Measurements from ENCODE around the gene MGAT4C.

DNA sequence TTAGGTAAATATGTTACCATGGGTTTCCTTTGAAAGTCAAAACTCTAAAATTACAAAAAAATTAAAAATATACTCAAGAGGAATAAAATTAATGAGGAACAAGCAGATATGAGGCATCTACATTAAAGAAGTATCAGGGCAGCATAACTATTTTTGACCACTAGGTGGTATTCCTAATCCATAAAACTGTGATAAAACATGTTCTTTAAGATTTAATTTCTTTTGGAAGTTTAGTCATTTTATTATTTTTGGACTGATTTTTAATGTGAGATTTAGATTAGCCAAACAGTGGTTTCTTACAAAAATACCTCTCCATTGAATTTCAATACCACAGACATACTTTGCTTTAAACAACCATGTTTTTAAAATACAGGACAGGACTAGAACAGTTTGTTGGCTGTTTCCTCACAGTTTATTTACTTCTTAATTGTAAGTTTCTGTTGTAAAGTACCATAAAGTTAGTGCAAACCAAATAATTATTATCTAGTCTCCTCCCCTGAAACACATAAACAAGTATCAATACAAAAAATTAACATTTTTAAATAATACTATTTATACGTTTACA, 332.3 kb downstream of the MGAT4C start:
- TF ChIP-seq, protein P1, sequence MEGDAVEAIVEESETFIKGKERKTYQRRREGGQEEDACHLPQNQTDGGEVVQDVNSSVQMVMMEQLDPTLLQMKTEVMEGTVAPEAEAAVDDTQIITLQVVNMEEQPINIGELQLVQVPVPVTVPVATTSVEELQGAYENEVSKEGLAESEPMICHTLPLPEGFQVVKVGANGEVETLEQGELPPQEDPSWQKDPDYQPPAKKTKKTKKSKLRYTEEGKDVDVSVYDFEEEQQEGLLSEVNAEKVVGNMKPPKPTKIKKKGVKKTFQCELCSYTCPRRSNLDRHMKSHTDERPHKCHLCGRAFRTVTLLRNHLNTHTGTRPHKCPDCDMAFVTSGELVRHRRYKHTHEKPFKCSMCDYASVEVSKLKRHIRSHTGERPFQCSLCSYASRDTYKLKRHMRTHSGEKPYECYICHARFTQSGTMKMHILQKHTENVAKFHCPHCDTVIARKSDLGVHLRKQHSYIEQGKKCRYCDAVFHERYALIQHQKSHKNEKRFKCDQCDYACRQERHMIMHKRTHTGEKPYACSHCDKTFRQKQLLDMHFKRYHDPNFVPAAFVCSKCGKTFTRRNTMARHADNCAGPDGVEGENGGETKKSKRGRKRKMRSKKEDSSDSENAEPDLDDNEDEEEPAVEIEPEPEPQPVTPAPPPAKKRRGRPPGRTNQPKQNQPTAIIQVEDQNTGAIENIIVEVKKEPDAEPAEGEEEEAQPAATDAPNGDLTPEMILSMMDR (conservative IDR thresholded peaks at IDR 0.05; ENCODE audit: low read depth, low read length), result peak; percentile 78
- no peak for TF ChIP-seq EZH2 (IDR thresholded peaks at IDR 0.05; ENCODE audit: low read length, unreplicated experiment)

Measured in PC-3 (cell line).